Stimulated activated CD4-positive, alpha-beta T cell treated with anti-CD3 and anti-CD28 coated beads, Interleukin-4, amount 100 ng/mL, for 24 hours (primary cell): Measurements from ENCODE around the gene ARHGEF37.

Experiments used
- DNase-seq: peaks from one replicate; pipeline ENCODE4 v3.0.0-alpha.2; 2020

ARHGEF37 gene

GRCh38 chr5:149680810-149681221, 99.5 kb downstream of the ARHGEF37 start:
- no peak for DNase-seq

- DNase-seq: no peak
These were observed 100.0 kb downstream of the ARHGEF37 start for GRCh38 chr5:149681252-149681651.

- no peak for DNase-seq
These were observed 100.6 kb downstream of the ARHGEF37 start for GRCh38 chr5:149681922-149682321.

GRCh38 chr5:149682532-149683075, 101.3 kb downstream of the ARHGEF37 start:
- DNase-seq: no peak

- DNase-seq: no peak
These were observed 102.7 kb downstream of the ARHGEF37 start for GRCh38 chr5:149683964-149684363.

- DNase-seq: no peak
These were observed 103.1 kb downstream of the ARHGEF37 start for GRCh38 chr5:149684371-149684770.
